Activated CD8-positive, alpha-beta T cell treated with anti-CD3 and anti-CD28 coated beads for 36 hours (primary cell): ENCODE results near the gene ATP8A1. TPM values are rescaled to one million over a fixed set of nuclear protein-coding genes. Genes with fewer than 3 reads are reported as not detected.

ENCODE experiments used
- ATAC-seq: fragments of 200-7000 bp; cut with Tn5 transposase; one replicate; pipeline ENCODE4 v1.10.0; 2021; ENCODE audit warnings: mild to moderate bottlenecking, moderate library complexity
- CTCF ChIA-PET: fragments of 350-600 bp; sonication (Branson Sonifier 250); formaldehyde crosslinking; loops from one replicate; lab custom pipeline; 2021; ENCODE audit warnings: antibody characterized with exemption; lab: Charles Lee
- POLR2A ChIA-PET: fragments of 350-600 bp; sonication (Branson Sonifier 250); formaldehyde crosslinking; loops from one replicate; lab custom pipeline; 2021; ENCODE audit warnings: antibody characterized with exemption; lab: Charles Lee
- DNase-seq: peaks from one replicate; pipeline ENCODE4 v3.0.0-alpha.2; 2020
- H3K27ac Mint-ChIP-seq: one replicate; pipeline ENCODE4 v1.8.0; 2021; ENCODE audit warnings: mild to moderate bottlenecking, mixed read lengths
- H3K27me3 Mint-ChIP-seq: one replicate; pipeline ENCODE4 v1.8.0; 2021; ENCODE audit warnings: mixed read lengths
- H3K36me3 Mint-ChIP-seq: one replicate; pipeline ENCODE4 v1.8.0; 2021; ENCODE audit warnings: low read depth, mixed read lengths
- H3K4me1 Mint-ChIP-seq: one replicate; pipeline ENCODE4 v1.8.0; 2021; ENCODE audit warnings: low read depth, mixed read lengths
- H3K4me3 Mint-ChIP-seq: one replicate; pipeline ENCODE4 v1.8.0; 2021; ENCODE audit warnings: mild to moderate bottlenecking, moderate library complexity, mixed read lengths
- H3K9me3 Mint-ChIP-seq: one replicate; pipeline ENCODE4 v1.8.0; 2021; ENCODE audit warnings: mixed read lengths
- intact Hi-C: fragments of 100-400 bp; cut with micrococcal nuclease; formaldehyde crosslinking; loops from one replicate; pipeline ENCODE4 v1.10.0; 2022
- total RNA-seq, 2 experiments: library from RNA; stranded (reverse); gene quantifications; one replicate each; pipeline ENCODE4 v1.2.3, GENCODE V29; 2021
- TF ChIP-seq, protein P1 (sequence below): fragments of 200-600 bp; IDR thresholded peaks from one replicate; pipeline ENCODE4 v1.8.0; 2022; ENCODE audit warnings: antibody characterized with exemption, mild to moderate bottlenecking

ATP8A1 gene
- total RNA-seq, 2 experiments from 2014 or later: 28.1 to 30.7 TPM

DNA sequence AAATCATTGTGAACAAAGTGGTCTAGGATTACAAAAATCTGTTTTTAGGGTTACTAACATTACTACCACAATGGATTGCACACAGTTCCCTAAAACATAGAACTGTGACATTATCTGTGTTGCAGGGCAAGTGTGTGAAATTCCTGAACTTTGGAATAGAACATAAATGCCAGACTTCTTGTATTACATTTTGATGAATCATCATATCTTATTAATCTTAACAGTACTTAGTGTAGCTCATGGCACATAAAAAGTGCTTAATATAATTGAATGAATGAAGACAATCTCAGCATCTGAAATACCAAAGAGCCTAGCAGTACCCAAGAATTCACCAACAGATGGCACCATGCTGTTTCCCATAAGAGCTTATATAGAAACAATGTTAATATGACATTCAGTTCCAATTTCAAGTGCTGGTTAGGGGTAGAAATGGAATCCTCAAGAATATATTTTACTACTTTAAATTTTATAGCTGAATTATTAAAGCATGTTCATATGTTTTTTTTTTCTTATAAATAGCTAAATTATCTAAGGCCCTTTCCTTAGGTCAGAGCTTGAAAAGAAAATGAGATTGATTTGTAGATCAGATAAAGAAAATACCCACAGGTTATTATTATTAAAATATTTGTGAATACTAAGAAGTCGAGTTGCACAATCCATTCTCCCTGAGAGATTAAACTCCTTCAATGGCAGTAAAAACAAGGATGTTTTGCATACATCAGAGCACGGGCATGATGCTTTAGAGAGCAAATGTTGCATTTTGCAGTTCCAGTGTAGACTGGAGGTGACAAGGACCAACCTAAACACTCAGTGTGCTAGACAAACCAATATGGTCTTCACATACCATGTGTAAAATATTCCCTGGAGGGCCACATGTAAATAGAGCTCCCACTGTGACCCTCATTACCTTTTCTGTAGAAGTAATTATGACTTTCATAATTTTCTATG is 285.3 kb downstream of the ATP8A1 start:
- Mint-ChIP-seq H3K27me3 (peaks cover 3% of the 10 kb centered on the region), H3K36me3 (no peaks in the 10 kb centered on the region), H3K9me3 (no peaks in the 10 kb centered on the region), H3K4me1 (no peaks in the 10 kb centered on the region), H3K27ac (no peak overlapping the region), H3K4me3 (no peak overlapping the region)
- DNase-seq (peak; percentile 33), ATAC-seq (no peak)
- TF ChIP-seq, protein P1, sequence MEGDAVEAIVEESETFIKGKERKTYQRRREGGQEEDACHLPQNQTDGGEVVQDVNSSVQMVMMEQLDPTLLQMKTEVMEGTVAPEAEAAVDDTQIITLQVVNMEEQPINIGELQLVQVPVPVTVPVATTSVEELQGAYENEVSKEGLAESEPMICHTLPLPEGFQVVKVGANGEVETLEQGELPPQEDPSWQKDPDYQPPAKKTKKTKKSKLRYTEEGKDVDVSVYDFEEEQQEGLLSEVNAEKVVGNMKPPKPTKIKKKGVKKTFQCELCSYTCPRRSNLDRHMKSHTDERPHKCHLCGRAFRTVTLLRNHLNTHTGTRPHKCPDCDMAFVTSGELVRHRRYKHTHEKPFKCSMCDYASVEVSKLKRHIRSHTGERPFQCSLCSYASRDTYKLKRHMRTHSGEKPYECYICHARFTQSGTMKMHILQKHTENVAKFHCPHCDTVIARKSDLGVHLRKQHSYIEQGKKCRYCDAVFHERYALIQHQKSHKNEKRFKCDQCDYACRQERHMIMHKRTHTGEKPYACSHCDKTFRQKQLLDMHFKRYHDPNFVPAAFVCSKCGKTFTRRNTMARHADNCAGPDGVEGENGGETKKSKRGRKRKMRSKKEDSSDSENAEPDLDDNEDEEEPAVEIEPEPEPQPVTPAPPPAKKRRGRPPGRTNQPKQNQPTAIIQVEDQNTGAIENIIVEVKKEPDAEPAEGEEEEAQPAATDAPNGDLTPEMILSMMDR: peak; percentile 44
- CTCF ChIA-PET: interaction anchor here (0.7 to 5.8 kb wide), 16 partner anchors 8 to 473 kb away, joined by 3 to 43 read pairs (median 4); no protein-coding TSS in a partner anchor
- POLR2A ChIA-PET: interaction anchor here (0.6 kb wide), 1 partner anchor 576 kb away, joined by 3 read pairs; no protein-coding TSS in a partner anchor
- intact Hi-C loops: loop anchor here (5.0 kb wide), 1 partner anchor 151 kb away; no protein-coding TSS in a partner anchor

DNA sequence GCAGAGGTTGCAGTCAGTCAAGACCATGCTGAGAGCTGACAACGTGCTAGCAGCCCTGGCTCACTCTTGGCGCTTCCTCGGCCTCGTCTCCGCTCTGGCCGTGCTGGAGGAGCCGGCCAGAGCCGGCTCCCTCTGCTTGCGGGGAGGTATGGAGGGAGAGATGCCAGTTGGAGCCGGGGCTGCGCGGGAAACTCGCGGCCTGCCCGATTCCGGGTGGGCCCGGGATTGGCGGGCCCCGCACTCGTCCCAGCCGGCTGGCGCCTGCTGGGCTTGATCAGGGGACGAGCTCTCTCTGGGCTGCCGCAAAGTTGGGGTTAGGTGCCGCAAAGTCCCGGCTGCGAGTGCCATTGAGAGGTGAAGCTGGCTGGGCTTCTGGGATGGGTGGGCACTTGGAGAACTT is 287.4 kb downstream of the ATP8A1 start:
- Mint-ChIP-seq H3K36me3 (no peaks in the 10 kb centered on the region), H3K27ac (no peak overlapping the region), H3K4me3 (no peak overlapping the region), H3K27me3 (peaks cover 1% of the 10 kb centered on the region), H3K9me3 (no peaks in the 10 kb centered on the region), H3K4me1 (no peaks in the 10 kb centered on the region)
- ChIA-PET POLR2A (no interaction called here), CTCF (interaction anchor here (0.8 to 5.8 kb wide), 3 partner anchors 87 to 151 kb away, joined by 3 to 43 read pairs (median 12); no protein-coding TSS in a partner anchor)
- DNase-seq: no peak
- no peak for ATAC-seq
- TF ChIP-seq, protein P1: no peak
- intact Hi-C loops: no loop called here

DNA sequence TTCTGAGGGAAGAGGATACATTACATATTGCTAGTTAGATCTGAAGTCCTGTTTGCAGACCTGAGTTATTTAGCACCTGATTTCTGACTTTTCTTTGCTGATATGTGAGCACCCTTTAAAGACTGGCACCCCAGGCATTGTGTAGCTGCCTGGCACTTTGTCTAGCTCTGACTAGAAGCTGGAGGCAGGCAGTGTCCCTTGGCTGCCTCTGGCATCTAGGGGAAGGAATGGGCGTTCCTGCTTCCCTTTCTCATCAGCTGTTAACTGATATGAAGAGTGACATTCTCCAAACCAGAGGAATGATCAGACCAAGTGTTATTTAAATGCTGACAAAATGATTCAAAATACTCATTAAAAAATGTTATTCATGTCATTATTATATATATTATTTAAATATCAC is 289.9 kb downstream of the ATP8A1 start:
- H3K4me1 Mint-ChIP-seq: no peaks in the 10 kb centered on the region
- no peak for ATAC-seq
- CTCF ChIA-PET: no interaction called here
- intact Hi-C loops: no loop called here
- POLR2A ChIA-PET: no interaction called here
- no peaks in the 10 kb centered on the region for H3K36me3 Mint-ChIP-seq
- no peak overlapping the region for H3K4me3 Mint-ChIP-seq
- TF ChIP-seq, protein P1: no peak
- no peak for DNase-seq
- no peaks in the 10 kb centered on the region for H3K9me3 Mint-ChIP-seq
- H3K27me3 Mint-ChIP-seq: peaks cover 1% of the 10 kb centered on the region
- H3K27ac Mint-ChIP-seq: no peak overlapping the region

DNA sequence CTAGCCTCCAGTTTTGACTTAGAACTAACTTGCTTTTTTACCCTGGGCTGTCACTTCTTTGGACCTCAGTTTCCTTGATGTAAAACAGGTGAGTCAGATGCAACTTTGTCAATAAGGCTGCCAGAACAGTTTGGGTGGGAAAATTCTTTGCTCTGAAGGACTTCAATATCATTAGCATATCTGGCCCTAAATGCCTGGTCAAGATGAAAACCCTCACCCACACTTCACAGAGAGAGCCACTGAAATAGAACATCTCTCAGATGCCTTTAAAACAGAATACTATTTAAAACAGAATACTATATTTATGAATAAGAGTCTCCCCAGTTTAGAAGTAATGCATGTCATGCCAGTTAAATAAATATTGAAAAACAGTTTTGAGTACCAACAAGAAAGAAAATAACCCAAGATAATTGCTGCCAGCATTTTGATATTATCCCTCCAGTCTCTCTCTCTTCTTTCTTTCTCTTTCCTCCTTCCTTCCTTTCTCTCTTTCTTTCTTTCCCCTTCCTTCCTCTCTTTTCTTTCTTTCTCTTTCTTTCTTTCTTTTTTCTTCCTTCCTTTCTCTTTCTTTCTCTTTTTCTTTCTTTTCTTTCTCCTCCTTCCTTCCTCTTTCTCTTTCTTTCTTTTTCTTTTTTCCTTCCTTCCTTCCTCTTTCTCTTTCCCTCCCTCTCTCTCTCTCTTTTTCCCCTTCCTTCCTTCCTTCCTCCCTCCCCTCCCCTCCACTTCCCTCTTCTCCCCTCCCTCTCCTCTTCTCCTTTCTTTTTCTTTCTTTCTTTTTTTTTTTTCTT is 292.4 kb downstream of the ATP8A1 start:
- POLR2A ChIA-PET: no interaction called here
- TF ChIP-seq, protein P1: no peak
- ATAC-seq (no peak), DNase-seq (no peak)
- peaks cover 1% of the 10 kb centered on the region for H3K27me3 Mint-ChIP-seq
- no peak overlapping the region for H3K4me3 Mint-ChIP-seq
- no peaks in the 10 kb centered on the region for H3K36me3 Mint-ChIP-seq
- H3K27ac Mint-ChIP-seq: no peak overlapping the region
- intact Hi-C loops: no loop called here
- no peaks in the 10 kb centered on the region for H3K4me1 Mint-ChIP-seq
- no peaks in the 10 kb centered on the region for H3K9me3 Mint-ChIP-seq
- CTCF ChIA-PET: no interaction called here
